Measurements from ENCODE around the gene FUOM. TPM values are rescaled to one million over a fixed set of nuclear protein-coding genes. Genes with fewer than 3 reads are reported as not detected.

Gene FUOM
- total and polyA plus RNA-seq, 10 of the 15 experiments (the other 5 are each of a cell fraction or from before 2014, with no cell fraction given): 1.8 to 41.7 (median 25.6) TPM

- ChIA-PET RAD21 (ENCODE audit: unreplicated experiment) (interaction anchor here (1.2 to 2.8 kb wide), 3 partner anchors 9 to 62 kb away, joined by 4 to 16 read pairs (median 9); partner anchors contain the start of gene ECHS1), POLR2A (interaction anchor here (0.9 to 3.3 kb wide), 4 partner anchors 9 to 31 kb away, joined by 4 to 17 read pairs (median 6); partner anchors contain the start of gene ECHS1), SMC1A (ENCODE audit: uncharacterized antibody, unreplicated experiment) (interaction anchor here (0.7 to 4.5 kb wide), 6 partner anchors 10 to 62 kb away, joined by 3 to 21 read pairs (median 4); partner anchors contain the start of gene FUOM), CTCF (interaction anchor here (1.1 to 1.9 kb wide), 3 partner anchors 11 to 117 kb away, joined by 3 to 6 read pairs (median 4); no protein-coding TSS in a partner anchor)
- 21% methylated on average over 9 of the region's 12 CpGs for WGBS (ENCODE audit: insufficient coverage, insufficient replicate concordance, low lambda C conversion rate, missing lambda C conversion rate)
- peak overlapping the region; percentile 92 for H3K27ac ChIP-seq (ENCODE audit: control insufficient read depth, insufficient read depth)
- peak overlapping the region; percentile 15 for H3K9ac ChIP-seq (ENCODE audit: control insufficient read depth, insufficient read depth, low read length)
- H3K4me1 ChIP-seq (ENCODE audit: control insufficient read depth, insufficient read depth, low read length): peaks cover 40% of the 10 kb centered on the region
- peaks cover 26% of the 10 kb centered on the region for H3K79me2 ChIP-seq (ENCODE audit: control insufficient read depth, insufficient read depth, low read length)
- no peaks in the 10 kb centered on the region for H4K20me1 ChIP-seq (ENCODE audit: control insufficient read depth, insufficient read depth)
- no peaks in the 10 kb centered on the region for H3K9me3 ChIP-seq (replicated peaks; ENCODE audit: control insufficient read depth, insufficient read depth, low read length)
- H3K4me2 ChIP-seq (ENCODE audit: control insufficient read depth, insufficient read depth): peak overlapping the region; percentile 96
- ATAC-seq (peak; percentile 5), DNase-seq (ENCODE audit: low read depth, low spot score) (no peak), FAIRE-seq (no peak)
- no peak overlapping the region for H2AFZ ChIP-seq (ENCODE audit: control insufficient read depth, low read depth, low read length)
- in situ Hi-C loops (cut with MboI): no loop called here
- H3K36me3 ChIP-seq (ENCODE audit: control insufficient read depth in 2 of 2, insufficient read depth in 2 of 2, low read length in 1 of 2): peaks cover 2% of the 10 kb centered on the region in 2 experiments; a peak in 2 of 4 replicates
- TF ChIP-seq BHLHE40 (IDR thresholded peaks at IDR 0.05; ENCODE audit: borderline replicate concordance in 1 of 2, low read depth in 2 of 2, low read length in 1 of 2): peak in 1 of 2 experiments; percentile 10; a peak in 1 of 4 replicates
- TF ChIP-seq DPF2 (IDR thresholded peaks at IDR 0.05): 0 out of 2 replicates have a peak, but pooled peaks have one; percentile 22
- TF ChIP-seq POLR2A (IDR thresholded peaks at IDR 0.05; ENCODE audit: low read depth, low read length): 0 out of 2 replicates have a peak, but pooled peaks have one; percentile 41
- no peak for TF ChIP-seq IRF3 (IDR thresholded peaks at IDR 0.05)
- no peak for TF ChIP-seq IKZF1 (conservative IDR thresholded peaks at IDR 0.05)
- TF ChIP-seq HDGF (IDR thresholded peaks at IDR 0.05): peak; percentile 37; the same call in 1 of the 2 replicates
- intact Hi-C loops (cut with micrococcal nuclease; ENCODE audit: unreplicated experiment): loop anchor here (5.0 kb wide), 2 partner anchors 65 to 85 kb away; partner anchors contain the start of genes TUBGCP2 and ZNF511
- H3K4me3 ChIP-seq: peak overlapping the region; percentile 78; the same call in 1 of the 2 replicates
- no peaks in the 10 kb centered on the region for H3K27me3 ChIP-seq (replicated peaks in 1 of 2; ENCODE audit: control insufficient read depth in 2 of 2, insufficient read depth in 2 of 2, low read length in 1 of 2)
- BruUV-seq (replicated peaks): no TSS peak
Observed at GRCh38 chr10:133391761-133392518, 34.1 kb upstream of the FUOM start.
